Measurements from ENCODE around the gene MGMT.

The MGMT gene

DNA sequence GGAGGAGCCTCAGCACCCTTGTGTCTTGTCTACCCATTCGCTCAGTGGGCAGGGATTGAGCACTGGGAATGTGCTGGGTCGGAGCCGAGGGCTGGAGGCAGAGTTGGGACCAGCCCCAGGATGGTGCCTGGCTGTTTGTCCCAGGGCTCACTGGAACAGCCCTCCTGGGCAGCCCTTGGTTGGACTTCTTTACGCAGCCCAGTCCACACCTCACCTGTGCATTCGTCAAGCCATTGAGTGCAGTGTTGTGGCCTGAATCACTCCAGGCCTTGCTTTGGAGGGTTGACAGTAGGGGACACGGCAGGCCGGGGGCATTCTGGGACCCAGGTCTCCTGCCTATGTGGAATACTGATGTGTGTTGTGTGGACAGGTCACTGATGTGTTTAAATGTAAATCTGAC, 229.6 kb downstream of the MGMT start:
- DNase-seq, result no peak

GRCh38 chr10:129697463-129698247, 230.6 kb downstream of the MGMT start:
- DNase-seq, result no peak

DNA sequence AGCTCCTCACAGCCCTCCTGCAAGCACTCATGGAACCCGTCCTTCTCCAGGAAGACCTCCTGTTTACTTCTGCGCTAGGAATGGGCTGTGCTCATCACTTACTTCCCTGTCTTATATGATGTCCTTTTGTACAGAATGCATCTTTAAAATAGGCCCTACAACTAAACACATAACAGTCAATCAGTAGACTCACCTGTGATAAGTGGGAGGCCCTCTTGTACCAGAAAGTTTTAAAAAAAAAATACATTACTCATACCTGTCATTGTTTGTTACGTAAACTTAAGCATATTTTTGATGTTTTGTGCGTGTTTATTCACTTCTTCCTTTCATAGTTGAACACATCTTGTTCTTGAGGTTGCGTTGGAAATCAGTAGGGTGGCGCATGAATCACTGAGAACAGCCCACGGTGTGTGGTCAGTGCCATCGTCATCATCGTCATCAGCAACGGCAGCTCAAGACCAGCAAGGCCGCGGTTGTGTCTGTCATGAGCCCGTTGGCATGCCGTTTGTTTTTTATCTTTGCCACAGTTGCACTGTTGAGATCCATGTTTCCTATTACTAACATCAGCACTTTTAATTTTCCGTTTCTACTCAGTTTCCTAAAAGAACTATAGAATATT, 232.8 kb downstream of the MGMT start:
- no peak for DNase-seq

DNA sequence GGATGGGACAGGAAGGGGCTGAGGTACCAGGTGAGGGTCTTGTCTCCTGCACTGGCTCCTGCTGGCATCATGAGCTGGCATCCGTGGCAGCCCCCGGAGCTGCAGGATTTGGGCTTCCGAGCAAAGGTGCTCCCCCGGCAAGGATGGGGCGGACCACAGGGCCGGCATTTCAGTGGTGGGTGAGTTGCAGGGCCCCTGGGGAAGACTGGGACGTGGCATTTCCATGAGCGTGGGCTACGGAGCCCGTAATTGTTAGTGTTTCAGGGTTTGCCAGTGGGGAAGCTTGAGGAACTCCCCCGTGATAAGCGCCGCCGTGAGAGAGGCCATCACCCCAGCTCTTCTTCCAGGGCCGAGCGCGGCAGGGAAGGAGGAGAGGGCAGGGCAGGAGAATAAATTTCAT, 235.6 kb downstream of the MGMT start:
- no peak for DNase-seq

GRCh38 chr10:129703287-129704137, 236.5 kb downstream of the MGMT start:
- DNase-seq, result no peak

GRCh38 chr10:129704225-129704624, 237.2 kb downstream of the MGMT start:
- DNase-seq, result no peak

DNA sequence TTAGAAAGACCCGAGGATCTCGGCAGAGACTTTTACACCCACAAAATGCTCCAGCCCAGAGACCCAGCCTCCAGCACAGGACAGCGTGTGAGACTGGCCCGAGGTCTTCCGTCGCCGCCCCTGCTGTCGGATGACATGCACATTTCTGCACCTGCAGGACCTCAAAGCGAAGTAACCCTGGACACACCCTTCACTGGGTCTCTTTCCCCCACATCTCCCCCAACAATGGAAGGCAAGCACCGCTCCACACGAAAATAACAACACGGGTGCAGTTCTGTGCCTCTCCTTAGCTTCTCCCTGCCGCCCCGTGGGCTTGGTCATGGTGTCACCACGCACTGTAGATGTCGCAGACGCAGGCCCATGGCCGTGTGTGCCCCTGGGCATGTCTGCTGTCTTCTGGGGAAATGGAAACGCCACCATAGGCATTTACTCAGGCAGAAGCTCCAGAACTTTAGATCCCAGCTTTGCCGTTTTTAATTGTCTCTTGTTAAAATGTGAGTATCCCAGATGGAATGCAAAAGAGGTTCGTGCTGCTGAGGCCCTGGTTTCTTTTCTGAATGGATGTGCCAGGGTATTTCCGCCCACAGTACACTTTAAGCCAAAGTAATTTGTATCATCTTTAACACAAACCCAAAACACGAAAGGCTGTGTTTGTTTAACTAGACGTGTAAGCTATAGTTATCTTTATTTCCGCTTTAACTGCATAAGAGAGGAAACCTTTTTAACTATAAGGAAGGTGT, 237.9 kb downstream of the MGMT start:
- no peak for DNase-seq

DNA sequence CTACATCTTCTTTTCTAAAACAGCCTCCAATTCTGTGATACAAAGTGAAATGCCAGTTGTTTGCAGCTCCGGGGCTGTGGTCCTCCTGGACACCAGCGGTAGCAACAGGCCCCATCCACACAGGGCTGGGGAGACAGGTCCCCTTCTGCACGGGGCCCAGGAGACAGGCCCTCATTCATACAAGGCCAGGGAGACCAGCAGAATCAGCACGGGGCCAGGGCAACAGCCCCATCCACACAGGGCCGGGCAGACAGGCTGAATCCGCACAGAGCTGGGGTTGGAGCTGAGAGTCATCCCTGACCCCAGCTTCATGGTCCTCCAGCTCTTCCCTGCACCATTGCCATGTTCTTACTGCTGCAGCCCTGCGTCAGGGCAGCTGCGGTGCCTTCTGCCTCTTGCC, 238.6 kb downstream of the MGMT start:
- no peak for DNase-seq

DNA sequence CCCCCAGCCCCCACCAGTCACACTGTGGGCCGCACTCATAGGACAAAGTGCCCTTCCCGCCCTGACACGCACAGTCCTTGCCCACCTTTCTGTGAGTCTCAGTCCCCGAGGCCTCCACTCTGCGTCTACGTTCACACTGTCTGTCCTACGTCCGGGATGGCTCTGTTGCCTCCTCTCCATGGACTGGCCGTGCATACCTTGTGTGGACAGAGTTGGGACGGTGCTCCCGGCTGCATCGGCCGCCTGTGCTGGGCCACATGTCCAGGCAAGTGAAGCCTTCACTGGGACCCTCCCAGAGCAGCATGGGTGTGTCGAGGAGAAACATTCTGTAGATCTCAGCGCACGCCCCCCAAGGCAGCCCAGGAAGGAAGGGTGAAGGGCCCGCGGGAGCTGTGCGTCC, 239.0 kb downstream of the MGMT start:
- DNase-seq, result no peak

GRCh38 chr10:129706523-129706922, 239.5 kb downstream of the MGMT start:
- no peak for DNase-seq

- DNase-seq, result no peak
Observed at GRCh38 chr10:129707406-129708388, 240.7 kb downstream of the MGMT start.

DNA sequence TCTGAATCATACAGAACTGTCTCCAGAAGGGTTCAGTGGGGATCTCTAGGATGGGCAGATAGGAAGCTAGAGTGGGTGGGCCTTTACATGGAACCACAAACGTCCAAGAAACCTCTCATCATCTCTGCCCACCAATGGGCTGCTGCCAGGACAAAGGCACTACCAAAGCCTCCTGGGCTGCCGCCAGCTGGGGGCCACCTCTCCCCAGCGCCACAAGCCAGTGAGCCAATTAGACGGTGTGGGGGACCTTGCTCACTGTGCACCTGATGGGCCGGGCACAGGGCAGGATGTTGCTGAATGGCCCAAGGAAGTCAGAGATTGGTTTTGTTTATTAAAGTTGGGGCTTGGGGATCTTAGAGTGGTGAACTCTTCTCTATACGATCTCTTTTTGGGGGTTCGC, 242.1 kb downstream of the MGMT start:
- DNase-seq, result no peak

DNA sequence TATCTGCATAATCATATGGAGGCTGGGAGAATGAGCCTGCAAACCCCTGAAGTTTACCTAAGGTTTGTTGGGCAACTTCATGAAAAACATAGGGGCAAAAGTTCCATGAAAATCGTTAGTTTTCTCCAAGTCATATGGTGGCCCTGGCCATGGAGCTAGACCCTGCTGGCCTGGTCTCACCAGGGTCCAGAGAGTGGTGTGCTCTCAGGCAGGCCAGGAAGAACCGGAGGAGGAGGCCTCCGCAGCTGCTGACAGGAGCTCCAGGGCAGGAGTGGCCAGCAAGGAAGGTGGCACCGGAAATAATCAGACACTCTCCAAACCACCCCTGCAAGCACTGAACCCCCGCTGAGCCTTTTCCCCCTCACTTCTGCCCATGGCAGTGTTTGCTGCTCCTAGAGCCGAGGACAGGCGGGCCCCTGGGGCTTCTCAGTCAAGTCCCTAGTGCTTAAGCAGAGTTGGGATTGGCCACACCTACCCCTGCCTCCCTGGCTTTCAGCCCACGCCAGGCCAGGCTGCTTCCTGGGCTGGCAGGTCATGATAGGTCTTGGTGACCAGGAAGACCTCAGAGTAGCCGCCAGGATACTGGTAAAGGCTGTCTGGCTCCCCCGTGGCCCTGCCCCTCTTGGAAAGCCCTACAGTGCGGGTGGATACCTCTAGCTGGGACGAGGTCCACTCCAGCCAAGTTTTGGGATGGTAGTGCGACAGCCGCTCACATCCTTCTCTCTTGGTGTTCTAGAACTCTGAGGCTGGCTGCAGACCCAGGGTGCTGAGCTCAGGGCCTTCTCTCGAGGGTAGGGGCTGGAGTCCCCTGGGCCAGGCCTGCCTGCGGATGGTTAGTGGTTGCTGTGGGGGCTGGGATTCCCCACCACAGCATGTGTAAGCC, 242.8 kb downstream of the MGMT start:
- no peak for DNase-seq

- DNase-seq, result no peak
Observed at GRCh38 chr10:129710510-129710847, 243.4 kb downstream of the MGMT start.

GRCh38 chr10:129711291-129711690, 244.2 kb downstream of the MGMT start:
- no peak for DNase-seq

GRCh38 chr10:129712000-129712399, 245.0 kb downstream of the MGMT start:
- DNase-seq, result no peak

DNA sequence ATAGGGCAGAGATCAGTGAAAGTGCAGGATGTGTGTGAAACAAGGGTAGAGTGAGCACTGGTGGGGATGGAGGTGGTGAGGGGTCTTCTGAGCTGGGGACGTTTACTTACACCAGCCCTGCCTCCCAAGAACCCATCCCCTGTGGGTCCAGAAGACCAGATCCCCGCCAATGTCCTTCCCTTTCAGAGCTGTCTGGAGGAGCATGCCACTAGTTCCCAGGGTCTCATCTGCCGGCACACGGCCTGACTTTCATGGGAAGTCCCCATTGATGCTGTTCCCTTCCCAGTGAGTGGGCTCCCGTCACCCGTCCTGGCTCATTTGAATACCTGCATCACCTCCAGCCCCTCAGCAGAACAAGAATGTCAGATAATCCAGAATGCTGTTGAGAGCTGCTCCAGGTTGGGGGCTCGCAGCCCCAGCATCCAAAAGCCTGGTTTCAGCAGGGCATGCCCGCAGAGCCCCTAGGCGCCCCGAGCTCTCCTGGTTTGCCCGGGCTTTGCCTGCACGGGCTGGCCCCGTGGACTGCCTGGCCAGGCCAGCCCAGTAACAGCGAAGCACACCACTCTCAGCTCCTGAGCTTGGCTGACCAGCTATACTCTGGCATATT, 246.7 kb downstream of the MGMT start:
- no peak for DNase-seq

DNA sequence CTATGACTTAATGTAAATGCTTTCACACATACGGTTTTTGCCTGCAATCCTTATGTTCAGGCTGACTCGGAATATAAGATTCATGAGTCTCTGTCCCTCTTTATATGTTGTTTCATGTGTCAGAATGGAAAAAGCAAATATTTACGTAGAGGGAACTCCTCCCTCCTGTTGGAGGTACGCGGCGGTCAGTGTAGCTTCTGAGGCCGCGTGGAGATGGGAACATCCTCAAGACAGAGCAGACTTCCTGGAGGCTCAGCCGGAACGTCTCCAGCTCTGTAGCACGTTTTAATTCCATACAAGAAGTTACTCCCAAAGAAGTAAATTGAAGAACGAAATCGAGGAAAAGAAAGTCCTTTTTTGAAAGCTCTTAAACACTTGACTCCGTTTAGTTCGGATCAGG, 248.8 kb downstream of the MGMT start:
- no peak for DNase-seq

GRCh38 chr10:129716211-129716681, 249.2 kb downstream of the MGMT start:
- no peak for DNase-seq

DNA sequence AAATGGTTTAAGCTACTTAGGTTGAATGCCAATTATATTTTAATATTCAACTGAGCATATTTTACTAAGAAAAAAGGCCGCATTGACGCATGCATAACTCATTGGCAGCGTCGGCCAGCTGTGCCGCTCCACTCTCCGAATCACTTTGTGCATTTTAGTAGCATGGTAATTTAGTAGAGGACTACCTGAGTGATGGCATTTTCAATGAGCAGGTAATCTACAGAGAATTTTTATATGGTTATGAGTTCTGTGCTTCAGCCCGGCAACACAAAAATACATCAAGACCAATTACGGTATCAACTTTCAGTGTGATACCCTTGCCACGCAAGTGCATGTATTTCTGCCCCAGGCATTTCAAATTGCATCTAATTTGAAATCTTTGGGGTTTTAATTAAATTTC, 249.8 kb downstream of the MGMT start:
- no peak for DNase-seq
